Lung microvascular endothelial cell (primary cell): Measurements from ENCODE around the gene CSNK1D. TPM values are rescaled to one million over a fixed set of nuclear protein-coding genes. Genes with fewer than 3 reads are reported as not detected.

Experiments
- DNase-seq, 2 donors: peaks; one replicate each; pipeline versions ENCODE4 v3.0.0 to v3.0.0-alpha.2; 2010; ENCODE audit warnings: low read depth in 2 of 2
- total RNA-seq: library from RNA; depleted of rRNA; stranded (reverse); fragments of >200 nt; gene quantifications from 2 replicates; pipeline ENCODE4 v1.2.1, GENCODE V29; 2014

The CSNK1D gene
- total RNA-seq, 1 donor from 2014 or later = 41.3 TPM

DNA sequence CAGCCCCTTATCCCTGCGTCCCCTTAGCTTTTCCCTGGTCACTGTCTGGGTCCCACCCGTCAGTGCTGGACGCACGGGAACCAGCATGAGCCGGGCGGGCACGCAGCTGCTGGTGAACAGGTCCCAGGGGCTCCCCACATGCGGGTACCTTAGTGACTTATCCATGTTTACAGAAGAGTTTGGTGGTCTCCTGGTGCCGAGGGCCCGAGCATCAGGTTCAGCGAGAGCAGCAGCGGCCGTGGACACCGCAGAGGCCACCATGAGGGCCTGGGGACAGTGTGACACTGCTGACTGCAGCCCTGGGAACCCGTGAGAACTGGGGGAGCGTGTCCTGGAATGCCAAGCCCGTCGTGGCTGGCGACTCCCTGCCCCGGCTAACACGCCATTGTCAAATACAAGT is 37.4 kb upstream of the CSNK1D start:
- DNase-seq = no peak

DNA sequence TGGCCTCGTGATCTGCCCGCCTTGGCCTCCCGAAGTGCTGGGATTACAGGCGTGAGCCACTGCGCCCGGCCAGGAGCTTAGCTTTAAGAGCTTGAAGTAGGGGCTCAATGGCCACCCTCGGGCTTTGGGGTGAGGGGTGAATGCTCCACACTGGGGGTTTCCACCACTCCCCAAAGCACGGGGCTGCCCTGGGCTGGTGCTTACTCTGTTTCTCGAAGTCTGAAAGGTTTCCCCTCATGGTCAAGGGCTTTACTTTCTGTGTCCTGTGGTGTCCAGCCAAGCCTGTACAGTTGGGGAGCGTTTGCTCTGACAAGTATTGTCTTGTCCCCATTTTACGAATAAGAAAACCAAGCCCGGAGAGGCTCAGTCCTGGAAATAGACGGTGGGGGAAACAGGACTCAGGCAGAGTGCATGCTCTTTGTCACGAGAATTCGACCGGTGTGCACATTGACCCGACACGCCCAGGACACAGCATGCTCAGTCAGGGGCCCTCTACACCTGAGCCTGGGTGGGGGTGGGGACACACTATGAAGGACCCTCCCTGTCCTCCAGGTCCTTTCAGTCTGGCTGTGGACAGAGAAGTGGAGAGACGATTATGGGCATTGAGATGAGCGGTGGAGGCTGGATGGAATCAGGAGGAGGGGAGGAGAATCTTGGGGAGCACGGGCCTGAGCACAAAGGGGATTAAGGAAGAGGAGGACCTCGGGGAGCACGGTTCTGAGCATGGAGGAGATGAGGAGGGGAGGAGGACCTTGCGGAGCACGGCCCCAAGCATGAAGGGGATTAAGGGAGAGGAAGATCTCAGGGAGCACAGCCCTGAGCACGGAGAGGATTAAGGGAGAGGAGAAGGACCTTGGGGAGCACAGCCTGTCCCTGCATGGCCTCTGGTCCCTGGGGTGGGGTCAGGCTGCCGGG is 36.4 kb upstream of the CSNK1D start:
- DNase-seq = no peak

DNA sequence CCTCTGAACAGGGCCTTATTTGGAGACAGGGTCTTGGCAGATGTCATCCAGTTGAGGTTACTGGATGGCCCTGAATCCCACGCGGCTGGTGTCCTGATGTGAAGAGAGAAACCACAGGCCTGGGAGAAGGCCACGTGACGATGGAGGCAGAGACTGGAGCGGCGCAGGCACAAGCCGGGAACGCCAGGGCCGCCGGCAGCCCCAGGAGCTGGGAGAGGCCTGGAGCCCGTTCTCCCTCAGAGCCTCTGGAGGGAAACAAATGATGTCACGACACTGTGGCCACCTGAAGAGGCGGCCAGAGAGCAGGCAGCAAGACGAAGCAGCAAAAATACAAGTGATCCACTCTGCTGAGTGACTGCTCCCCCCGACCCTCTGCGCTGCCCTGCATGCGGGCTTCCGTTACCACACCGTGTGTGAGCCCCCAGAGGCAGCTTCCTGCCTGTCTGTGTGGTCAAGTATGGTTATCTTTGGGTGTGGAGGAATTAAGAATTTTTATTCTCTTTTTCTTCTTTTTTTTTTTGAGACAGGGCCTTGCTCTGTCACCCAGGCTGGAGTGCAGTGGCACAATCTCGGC is 32.3 kb upstream of the CSNK1D start:
- DNase-seq = no peak

DNA sequence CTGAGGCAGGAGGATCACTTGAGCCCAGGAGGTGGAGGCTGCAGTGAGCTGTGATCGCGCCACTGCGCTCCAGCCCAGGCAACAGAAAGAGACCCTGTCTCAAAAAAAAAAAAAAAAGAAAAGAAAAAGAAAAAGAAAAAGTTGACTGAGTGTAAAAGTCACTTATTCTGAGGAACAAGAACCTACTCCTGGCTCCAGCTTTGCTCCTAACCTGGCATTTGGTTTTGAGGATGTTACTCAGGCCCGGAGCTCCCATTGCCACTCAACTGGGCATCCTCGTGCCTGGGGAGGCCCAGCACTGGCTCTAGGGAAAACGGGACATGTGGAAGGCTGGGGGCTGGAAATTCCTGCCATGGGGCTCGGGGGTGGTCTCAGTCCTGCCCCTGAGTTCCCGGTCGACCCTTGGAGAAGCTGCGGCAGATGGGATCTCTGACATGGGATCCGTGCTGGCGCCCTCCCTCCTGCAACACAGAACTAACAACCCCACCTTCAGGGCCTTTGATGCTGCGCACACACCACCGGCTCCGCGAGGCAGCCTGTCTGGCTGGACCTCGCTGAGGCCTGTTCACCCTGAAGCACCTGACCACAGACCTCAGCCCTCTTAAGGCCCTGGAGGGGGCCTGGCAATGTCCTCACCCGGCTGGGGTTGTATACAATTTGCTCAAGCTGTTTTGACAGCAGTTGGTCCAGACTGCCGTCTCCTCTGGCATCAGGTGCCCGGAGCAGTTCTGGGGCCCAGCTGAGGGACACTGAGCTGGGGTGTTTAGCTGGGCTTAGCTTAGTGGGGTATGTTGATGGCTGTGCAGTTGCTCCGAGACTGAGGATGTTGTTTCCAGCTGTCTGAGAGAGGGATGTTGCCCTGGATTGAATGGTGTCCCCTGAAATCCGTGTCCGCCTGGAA is 31.6 kb upstream of the CSNK1D start:
- no peak for DNase-seq

DNA sequence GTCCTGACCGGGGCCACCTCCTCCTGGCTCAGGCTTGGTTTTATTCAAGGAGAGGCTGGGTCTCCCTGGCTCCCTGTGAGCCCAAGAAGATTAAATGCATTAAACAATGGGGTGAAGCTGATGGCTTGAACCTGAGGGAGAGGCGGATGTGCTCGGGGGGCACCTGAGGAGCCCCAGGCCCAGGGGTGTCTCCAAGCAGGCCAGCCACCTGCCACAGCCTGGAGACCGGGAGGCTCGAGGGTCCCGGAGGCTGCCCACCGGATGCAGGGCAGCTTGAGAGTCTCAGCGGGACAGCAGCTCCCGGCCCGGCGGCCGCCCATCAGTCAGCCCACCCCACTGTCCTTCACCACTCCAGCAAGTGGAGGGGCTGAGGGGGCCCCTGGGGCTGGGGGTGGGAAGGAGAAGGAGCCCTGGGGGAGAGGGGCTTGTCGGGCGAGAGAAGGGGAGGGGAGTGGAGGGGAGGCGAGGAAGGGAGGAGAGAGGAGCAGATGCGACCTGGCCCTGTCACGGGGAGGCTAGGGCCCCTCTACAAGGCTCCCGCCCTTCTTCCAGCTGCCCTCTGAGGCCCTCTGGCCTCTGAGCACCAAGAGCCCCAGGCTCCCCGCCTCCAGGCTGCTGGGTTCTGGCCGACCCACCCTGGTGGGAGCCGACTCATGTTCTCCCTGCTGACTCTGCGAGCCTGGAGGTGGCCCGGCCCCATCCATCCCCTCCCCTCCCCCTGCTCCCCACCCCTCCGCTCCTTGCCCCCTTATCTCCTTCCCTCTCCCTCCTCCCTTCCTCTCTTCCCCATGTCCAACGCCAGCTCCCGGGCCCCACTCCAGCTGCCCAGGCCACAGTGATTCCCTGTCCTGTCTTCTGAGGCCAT is 30.7 kb upstream of the CSNK1D start:
- no peak for DNase-seq

DNA sequence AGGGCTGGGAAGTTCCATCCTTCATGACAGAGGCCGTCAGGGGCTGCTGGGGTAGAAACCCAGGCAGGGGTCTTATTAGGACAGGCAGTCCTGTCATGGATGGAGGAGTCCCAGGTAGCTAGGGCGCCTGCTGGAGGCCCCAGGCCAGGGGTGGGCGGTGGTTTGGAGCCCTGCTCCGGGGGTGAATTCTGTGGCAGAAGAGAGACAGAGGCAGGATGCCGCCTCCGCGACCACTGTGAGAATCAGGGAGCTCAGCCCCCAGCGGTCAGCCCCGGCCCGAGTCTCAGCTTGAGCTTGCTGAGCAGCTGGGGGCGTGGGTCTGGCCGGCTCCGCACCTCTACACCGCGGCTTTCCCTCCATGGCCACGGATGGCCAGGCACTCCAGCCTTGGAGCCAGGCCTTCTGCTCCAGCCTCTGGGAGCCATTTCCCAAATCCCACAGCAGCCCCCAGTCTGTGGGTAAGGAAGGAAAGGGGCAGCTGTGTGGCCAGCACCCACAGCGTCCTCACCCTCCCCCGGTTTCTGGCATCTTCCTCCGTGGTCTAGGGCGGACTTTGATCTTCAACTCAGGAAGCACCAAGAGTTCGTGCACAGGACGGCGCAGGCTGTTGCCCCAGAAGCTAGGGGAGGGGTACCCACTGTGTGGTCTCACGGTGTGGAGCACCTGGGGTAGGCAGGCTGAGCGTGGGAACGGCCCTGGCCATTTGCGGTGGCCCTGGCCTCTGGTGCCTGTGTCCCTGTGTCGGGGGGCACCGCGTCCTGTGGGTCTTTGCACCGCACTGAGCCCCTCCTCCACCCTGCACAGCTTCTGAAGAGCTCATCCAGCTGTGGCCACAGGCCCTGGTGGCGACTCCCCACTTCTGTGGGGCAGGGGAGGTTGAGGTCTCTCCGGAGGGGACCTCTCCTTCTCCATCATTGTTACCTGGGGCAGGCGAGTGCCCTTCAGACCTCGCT is 29.8 kb upstream of the CSNK1D start:
- DNase-seq = no peak

DNA sequence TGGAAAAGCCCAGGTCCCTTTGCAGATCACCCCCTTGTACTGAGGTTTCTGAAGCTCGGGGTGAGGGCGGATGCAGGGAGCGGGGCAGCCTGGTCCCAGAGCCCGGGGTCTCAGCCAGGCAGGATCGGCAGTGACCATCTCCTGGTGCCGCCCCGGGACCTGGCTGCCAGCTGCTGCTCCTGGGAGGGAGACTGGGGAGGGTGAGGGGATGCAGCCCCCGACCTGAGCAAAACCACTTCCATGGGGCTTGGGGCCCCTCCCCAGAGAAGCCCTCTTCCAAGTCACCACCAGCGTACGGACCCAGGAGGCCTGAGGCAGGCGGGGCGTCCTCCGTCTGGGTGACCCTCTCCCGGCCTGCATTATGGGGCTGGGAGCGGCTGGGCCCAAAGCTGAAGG is 29.1 kb upstream of the CSNK1D start:
- DNase-seq = no peak

DNA sequence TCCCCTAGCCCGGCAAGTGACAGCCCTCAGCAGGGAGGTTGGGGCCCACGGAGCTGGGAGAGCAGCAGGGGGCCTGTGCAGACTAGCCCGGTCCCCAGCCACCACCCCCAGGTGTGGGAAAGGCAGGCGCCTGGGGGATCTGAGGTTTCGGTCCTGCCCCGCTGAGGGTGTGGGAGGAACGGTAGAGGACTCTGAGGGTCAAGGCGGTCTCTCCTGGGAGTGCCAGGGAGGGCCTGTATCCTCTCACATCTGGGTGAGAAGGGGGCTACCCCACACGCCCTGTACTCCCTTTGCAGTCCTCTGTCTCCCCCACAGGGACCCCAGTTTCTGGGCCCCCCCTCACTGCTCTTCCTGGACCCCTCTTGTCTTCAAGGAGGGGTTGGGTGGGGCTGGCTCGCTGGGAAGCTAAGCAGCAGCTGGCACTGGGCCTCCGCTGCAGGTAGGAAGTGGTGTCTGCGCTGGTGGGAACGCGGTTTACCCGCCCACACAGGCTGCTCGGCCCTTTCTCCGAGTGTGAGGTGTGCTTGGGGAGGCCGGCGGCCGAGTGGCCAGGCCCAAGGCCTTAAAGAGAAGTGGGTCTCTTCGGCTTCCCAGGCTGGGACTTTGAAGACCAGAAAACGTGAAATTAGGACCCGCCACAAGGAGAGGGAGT is 28.5 kb upstream of the CSNK1D start:
- no peak for DNase-seq

DNA sequence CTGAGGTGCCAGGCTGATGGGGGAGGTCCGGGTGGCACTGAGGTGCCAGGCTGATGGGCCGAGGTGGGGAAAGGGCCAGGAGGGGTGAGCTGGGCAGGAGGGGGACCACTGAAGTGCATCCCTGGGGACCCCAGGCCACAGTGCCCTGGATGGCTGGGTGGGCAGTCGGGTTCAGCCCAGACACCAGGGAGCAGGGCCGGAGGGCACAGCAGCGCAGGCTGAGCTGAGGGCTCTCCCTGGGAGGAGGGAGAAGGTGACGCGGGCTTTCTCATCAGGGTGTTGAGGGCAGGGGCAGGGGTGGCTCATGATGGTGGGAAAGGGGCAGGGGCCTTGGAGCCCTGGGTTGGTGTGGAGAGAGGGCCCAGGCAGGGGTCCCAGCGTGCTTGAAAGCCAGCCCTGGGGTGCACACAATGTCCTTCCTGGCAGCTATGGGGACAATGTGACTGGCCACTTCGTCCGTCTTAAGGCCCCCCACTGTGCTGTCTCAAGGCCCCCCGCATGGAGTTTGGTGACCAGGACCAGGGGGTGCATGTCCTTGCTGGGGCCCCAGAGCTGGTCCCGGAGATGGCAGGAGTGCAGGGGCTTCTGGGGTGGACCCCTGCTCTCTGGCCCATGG is 27.9 kb upstream of the CSNK1D start:
- DNase-seq = no peak

DNA sequence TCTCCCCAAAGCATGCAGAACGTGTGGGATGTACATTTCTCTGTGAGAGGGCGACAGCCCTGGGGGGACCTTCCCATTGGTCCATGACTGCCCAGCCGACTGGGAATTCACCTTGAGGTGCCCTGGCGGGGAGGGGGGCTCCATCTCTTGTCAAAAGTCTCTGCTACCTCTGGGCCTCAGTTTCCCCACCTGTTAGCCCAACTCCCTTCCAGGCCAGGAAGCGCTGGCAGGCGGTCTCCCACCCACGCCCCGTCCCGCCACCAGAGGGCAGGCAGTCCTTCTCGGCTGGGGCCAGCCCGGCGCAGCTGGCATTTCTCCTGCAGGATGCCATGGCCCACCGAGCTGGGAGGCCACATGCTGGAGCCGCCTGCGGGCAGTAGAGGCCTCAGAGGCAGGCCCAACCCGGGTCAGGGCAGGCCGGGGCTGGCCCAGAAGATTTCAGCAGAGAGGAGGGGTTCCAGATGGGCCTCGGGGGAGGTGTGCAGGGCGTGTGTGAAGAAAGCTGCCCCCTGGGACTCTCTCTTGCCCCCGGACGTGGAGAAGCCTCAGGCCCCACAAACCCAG is 27.3 kb upstream of the CSNK1D start:
- peak; percentile 61 to 79 for DNase-seq

DNA sequence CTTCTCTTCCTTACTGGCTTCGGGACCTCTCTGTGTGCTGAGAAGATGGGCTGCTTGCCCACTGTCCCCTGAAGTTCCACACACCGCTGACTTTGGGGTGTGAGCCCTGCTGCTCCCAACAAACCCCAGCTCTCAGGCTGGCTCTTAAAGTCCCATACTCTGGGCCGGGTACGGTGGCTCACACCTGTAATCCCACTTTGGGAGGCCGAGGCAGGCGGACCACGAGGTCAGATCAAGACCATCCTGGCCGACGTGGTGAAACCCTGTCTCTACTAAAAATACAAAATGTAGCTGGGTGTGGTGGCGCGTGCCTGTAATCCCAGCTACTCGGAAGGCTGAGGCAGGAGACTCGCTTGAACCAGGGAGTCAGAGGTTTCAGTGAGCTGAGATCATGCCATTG is 26.7 kb upstream of the CSNK1D start:
- no peak for DNase-seq

DNA sequence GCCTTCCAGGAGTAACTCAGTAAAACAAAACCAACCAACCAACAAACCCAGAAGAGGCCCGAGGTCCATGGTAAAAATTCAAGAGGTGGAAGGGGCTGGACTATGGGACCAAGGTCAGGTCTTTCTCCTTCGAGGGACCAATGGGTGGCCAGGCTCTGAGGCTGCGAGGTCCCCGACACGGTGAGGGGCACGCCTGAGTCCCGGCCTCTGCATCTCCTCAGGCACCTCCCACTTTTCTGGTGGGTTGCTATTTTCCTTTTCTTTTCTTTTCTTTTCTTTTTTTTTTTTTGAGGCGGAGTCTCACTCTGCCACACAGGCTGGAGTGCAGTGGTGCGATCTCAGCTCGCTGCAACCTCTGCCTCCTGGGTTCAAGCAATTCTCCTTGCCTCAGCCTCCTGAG is 26.0 kb upstream of the CSNK1D start:
- DNase-seq = no peak

DNA sequence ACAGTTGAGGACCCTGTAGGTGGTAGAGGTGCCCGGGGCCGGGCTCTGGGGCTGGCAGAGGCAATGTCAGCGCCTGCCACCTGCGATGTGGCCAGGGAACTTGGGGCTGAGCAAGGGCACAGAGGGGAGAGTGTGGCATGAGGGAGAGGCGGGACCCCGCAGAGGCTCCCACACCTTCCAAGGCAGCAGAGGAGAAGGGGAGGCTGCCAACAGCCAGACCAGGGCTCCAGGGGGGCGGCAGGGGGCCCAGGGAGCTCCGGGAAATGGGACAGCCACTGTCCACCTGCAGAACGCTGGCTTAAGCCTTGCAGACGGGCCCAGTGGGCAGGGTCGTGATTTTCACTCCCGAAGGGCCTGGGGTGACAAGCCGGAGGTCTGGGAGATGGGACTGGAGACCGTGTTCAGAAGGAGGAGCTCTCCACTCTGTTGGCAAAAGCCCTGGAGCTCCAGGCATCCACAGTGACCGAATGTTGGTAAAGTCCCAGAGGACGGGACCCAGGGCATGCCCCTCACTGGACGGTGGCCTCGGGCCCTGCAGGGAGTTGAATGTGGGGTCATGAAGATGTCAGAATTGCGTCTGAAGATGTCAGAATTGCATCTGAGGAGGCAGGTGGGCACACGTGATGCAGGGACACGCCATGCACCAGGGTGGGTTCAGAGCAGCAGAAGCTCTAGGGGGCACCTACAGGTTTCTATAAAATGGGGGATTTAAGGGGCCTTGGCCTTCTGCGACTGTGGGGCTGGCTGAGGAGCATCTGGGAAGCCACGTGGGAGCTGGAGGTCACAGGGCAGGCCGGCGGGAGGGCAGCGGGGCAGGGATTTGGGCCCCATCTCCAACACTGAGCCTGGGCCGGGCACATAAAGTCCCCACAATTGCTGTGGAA is 25.3 kb upstream of the CSNK1D start:
- DNase-seq = no peak

DNA sequence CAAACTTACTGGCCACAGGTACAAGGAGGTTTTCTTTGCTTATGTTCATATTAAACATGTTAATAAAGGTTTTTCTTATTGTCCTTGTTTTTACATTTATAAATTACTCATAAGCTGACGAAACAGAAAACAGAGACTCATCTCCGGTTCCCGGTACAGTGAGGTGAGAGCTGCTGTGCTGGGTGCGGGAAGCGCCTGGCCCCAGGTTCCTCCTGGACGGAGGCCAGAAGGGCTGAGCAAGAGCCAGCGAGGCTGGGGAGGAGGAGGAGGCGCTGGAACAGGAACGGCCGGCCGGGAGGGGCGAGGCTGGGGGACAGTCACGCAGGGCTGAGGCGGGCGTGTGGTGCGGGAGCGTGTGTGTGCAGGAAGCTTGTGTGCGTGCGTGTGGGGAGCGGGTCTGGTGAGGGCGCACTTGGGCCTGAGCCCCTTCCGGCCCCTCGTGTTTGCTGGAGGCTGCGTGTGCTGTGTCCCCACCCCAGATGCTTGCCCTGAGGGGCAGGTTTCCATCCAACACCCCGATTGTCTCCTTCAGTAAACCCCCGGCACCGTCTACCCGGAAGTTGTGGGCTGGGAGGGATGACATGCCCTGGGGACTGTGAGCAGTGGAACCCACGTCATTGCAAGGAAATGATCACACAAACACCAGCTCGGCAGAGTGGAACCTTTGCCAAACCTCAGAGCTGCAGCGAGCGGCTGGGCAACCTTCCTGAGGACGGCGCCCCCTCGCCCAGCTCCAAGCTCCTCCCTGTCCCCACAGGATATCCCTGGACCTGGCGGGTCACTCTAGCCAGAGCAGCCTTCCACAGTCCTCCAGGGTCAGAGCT is 24.4 kb upstream of the CSNK1D start:
- DNase-seq = peak; percentile 93 to 94

DNA sequence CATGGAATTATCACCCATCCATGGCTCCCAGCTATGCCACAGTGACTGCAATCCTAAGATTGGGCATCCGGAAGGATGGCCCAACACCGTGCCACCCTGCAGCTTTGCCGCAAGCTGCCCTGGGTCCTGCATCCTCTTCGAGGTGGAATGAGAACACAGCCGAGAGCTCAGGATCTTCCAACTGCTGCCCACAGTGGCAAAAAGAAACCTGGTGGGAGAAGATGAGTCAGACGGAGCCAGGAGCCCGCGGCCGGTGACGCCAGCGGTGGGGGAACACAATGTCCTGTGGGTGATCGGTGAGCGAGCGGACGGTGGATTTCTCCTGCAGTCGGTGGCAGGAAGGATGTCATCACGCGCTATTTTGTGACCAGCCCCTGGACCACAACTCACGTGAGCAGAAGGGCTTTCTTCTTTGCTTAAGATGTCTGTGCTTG is 23.8 kb upstream of the CSNK1D start:
- DNase-seq = peak; percentile 91 to 94

DNA sequence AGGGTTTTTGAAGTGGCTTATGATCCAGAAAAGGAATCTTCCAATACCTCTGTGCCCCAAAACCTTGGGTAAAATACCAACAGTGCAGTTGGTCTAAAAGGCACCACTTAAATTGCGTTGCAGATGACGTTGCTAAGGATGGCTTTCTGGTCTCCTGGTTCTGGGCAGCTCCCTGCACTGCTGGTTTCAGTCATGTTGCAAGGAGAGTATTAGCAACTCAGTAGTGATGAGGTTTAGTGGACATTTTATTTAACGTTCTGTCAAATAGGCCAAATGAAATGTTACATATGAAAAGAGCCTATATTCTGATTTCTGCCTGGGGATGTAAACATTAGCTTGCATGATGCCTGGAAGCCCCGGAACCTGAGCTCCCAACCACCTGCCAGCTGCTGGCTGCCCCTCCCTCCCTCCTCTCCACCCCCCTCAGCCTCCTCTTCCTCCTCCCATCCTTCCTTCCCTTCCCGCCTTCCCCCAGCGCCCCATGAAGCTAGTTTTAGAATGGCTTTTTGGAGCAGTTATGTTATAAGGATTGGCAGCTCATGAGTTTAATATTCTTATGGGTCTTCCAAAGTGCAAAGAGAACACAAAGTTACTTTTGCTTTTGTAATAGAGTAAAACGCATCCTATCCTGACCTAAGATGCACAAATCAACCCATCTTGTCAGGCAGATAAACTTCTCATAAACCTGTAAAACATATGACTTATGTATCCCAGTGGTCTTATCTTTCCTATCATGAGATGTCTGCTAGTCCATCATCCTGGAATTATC is 23.2 kb upstream of the CSNK1D start:
- no peak for DNase-seq
